Neuron (in vitro differentiated cells): ENCODE results near the gene FSTL5.
A peak's percentile ranks its signal among the peaks of the same experiment; 100 is the strongest.
"Not testable (repeated sequence)": the region's sequence is repeated elsewhere in the genome, so short reads cannot be mapped to it uniquely, and the experiment has no call there.

Source experiments
- H2AFZ ChIP-seq: one replicate; pipeline ENCODE4 v1.6.1; 2013; ENCODE audit warnings: low read depth, mild to moderate bottlenecking, inconsistent platforms, low read length, moderate library complexity
- H3K27me3 ChIP-seq: one replicate; pipeline ENCODE4 v1.6.1; 2013; ENCODE audit warnings: low read length; ENCODE audit not compliant: insufficient read depth
- H3K36me3 ChIP-seq: one replicate; pipeline ENCODE4 v1.6.1; 2013; ENCODE audit warnings: low read length; ENCODE audit not compliant: insufficient read depth
- H3K4me1 ChIP-seq: one replicate; pipeline ENCODE4 v1.6.1; 2013; ENCODE audit warnings: low read length; ENCODE audit not compliant: insufficient read depth
- H3K4me3 ChIP-seq: 2 replicates; pipeline ENCODE4 v1.5.1; 2013; ENCODE audit warnings: mild to moderate bottlenecking, low read length, moderate library complexity
- H3K9me3 ChIP-seq: one replicate; pipeline ENCODE4 v1.6.1; 2013; ENCODE audit warnings: low read length

The FSTL5 gene

GRCh38 chr4:161767116-161767515, 396.7 kb downstream of the FSTL5 start:
- H3K4me3 ChIP-seq: no peak overlapping the region
- no peaks in the 10 kb centered on the region for H3K36me3 ChIP-seq

DNA sequence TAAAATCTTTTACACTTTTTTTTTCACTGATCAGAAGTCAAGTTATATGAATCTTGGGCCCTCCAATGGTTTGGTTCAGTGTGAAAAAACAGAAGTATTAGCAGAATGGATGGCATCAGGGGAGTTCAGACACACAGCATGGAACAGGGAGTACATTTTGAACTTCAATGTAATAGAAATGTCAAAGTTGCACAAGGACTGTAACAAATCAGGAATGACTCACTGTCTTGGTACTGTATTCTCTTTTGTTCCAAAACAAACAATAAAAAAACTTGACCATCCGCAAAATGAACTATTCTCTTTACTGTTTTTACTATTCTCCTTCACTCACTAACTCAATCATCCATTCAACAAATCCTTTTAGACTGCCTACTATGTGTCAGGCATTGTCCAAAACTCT, 401.0 kb downstream of the FSTL5 start:
- Histone ChIP-seq H3K36me3 (no peaks in the 10 kb centered on the region), H2AFZ (no peak overlapping the region), H3K4me3 (no peak overlapping the region), H3K9me3 (no peaks in the 10 kb centered on the region), H3K4me1 (no peaks in the 10 kb centered on the region), H3K27me3 (no peaks in the 10 kb centered on the region)

More at GRCh38 chr4:161767116-161767515, 396.7 kb downstream of the FSTL5 start:
- Histone ChIP-seq H3K4me1 (no peaks in the 10 kb centered on the region), H2AFZ (no peak overlapping the region), H3K9me3 (no peaks in the 10 kb centered on the region), H3K27me3 (no peaks in the 10 kb centered on the region)

DNA sequence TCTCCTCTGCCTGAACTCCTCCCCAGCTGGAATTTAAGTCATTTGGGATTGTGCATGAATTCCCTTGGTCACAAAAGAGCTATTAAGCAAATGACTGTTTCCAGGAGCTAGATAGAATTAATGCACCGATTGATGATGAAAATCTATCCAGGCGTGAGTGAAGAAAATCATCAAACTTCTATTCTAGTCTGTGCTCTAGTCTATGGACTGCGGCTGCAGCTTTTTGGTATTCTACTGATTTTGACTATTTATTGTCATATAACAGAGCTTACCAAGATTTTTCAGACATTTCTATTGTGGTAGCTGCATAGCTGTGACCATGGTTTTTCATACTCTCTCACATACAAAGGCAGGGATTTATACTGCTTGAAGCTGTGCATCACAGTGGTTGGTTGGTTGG, 403.8 kb downstream of the FSTL5 start:
- Histone ChIP-seq H3K4me1 (no peaks in the 10 kb centered on the region), H3K9me3 (no peaks in the 10 kb centered on the region), H3K27me3 (no peaks in the 10 kb centered on the region), H3K36me3 (no peaks in the 10 kb centered on the region), H3K4me3 (no peak overlapping the region), H2AFZ (no peak overlapping the region)

GRCh38 chr4:161758412-161758811, 405.4 kb downstream of the FSTL5 start:
- H3K4me3 ChIP-seq, H3K27me3 ChIP-seq, H3K36me3 ChIP-seq, H2AFZ ChIP-seq, H3K9me3 ChIP-seq, H3K4me1 ChIP-seq: not testable (repeated sequence)

- Histone ChIP-seq H3K36me3 (no peaks in the 10 kb centered on the region), H3K4me3 (no peak overlapping the region), H3K9me3 (no peaks in the 10 kb centered on the region), H2AFZ (no peak overlapping the region), H3K27me3 (no peaks in the 10 kb centered on the region), H3K4me1 (no peaks in the 10 kb centered on the region)
Measured at GRCh38 chr4:161728929-161729328, 434.9 kb downstream of the FSTL5 start.

DNA sequence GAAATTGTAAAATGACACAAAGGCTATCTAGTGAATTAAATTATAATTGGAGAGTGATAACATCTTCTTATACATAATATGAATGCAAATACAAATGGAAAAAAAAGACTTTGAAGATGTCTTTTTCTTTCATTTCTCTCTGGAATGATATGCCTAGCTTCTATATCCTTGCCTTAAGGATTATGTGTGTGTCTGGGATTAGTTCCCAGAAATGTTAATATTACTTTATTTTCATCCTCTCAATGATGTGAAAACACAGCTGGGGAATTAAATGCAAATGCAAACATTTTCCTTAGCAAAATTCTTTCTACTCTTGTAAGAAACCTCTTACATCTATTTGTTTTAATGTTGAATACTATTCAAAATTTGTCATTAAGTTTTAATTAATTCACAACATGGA, 441.9 kb downstream of the FSTL5 start:
- H3K36me3 ChIP-seq: no peaks in the 10 kb centered on the region
- no peak overlapping the region for H3K4me3 ChIP-seq
- no peaks in the 10 kb centered on the region for H3K9me3 ChIP-seq
- H2AFZ ChIP-seq: no peak overlapping the region
- H3K27me3 ChIP-seq: no peaks in the 10 kb centered on the region
- H3K4me1 ChIP-seq: no peaks in the 10 kb centered on the region

DNA sequence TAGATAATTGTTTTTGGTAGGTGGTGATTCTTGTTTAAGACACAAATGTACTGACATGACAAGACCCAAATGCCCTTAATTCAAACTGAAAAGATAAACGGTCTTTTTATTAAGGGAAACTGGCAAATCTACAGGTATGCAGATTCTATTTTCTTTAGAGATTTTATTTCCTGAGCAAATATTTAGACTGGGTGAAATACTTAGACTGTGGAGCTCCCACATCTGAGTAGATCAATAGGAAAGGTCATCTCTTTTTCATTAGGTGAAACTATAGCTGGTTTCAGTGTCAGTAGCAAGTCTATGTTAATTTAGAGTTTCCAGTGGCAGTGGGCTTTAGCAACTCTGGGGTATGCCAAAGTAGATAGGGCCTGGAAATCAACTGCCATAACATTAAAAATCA, 446.7 kb downstream of the FSTL5 start:
- Histone ChIP-seq H3K27me3 (no peaks in the 10 kb centered on the region), H3K4me1 (peaks cover 15% of the 10 kb centered on the region), H3K36me3 (no peaks in the 10 kb centered on the region), H2AFZ (no peak overlapping the region), H3K4me3 (no peak overlapping the region), H3K9me3 (no peaks in the 10 kb centered on the region)

DNA sequence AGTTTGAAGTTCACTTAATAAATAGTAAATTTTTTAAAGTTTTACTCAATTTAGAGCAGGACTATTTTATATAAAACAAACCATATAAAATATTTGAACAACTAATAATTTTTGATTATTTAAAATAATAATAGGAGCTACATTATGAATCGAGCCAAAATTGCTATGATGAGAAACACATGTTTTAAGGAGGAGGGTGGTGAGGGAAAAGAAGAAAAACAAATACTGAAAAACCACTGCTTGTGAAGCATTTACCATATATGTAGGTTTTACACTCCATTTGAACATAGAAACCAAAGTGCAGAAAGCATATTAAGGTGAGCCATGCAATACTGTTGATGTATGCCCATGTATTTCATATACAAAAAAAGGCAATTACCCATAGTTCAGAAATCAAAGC, 448.9 kb downstream of the FSTL5 start:
- Histone ChIP-seq H3K36me3 (no peaks in the 10 kb centered on the region), H3K4me1 (peaks cover 15% of the 10 kb centered on the region), H2AFZ (no peak overlapping the region), H3K4me3 (no peak overlapping the region), H3K9me3 (no peaks in the 10 kb centered on the region), H3K27me3 (no peaks in the 10 kb centered on the region)

DNA sequence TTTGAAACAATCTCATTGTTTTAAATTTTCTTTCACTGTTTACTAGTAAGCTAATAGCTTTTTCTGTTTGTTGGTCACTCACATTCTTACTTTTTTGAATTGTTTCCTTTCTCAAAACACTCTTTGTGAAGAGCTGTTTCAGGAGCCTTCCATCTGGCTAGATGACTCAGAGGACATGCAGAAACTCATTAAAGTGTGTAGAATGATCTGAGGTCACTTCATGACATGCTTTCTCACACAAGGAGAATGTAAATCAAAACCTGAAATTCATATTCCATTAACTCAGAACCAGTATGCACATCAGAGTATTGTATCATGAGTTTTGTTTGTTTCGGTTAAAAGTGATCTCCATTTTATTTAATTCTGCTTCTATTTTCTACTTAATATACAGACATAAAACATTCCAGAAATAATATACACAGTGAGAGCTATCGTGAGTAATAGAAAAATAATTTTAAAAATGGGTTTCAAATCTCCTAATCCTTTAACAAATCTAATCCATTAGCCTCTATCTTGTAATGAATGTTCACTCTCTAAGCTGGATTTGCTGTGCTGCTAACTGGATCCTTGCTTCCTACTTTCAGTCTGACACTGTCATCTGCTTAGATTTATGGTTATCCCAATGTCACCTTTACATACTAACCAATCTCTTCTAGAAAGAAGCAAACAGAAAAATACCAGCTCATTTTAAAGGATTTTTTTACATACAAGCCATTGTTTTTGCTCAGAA, 449.6 kb downstream of the FSTL5 start:
- Histone ChIP-seq H3K4me1 (peaks cover 15% of the 10 kb centered on the region), H3K4me3 (no peak overlapping the region), H3K27me3 (no peaks in the 10 kb centered on the region), H2AFZ (peak overlapping the region; percentile 26), H3K36me3 (no peaks in the 10 kb centered on the region), H3K9me3 (no peaks in the 10 kb centered on the region)

DNA sequence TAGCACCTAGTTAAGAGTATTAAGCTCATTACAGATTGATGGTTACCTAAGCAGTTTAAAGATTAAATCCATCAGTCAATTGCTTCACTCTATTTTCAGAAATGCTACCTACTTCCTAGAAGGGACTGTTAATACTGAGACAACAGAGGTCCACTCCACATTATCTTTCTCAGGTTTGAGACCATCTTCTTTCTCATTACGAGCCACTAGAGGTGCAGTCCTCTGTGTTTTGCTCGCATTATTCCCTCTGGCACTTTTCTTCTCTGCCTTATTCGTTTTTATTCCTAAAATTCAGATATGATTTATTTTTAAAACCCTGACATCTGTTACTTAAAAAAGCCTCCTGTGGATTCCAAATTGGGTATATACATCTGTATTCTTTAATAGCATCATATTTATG, 459.1 kb downstream of the FSTL5 start:
- Histone ChIP-seq H3K4me3 (no peak overlapping the region), H3K36me3 (no peaks in the 10 kb centered on the region)

GRCh38 chr4:161704040-161704439, 459.8 kb downstream of the FSTL5 start:
- H3K36me3 ChIP-seq: no peaks in the 10 kb centered on the region
- H3K4me3 ChIP-seq: no peak overlapping the region
- H3K4me1 ChIP-seq: no peaks in the 10 kb centered on the region
- no peaks in the 10 kb centered on the region for H3K9me3 ChIP-seq
- no peaks in the 10 kb centered on the region for H3K27me3 ChIP-seq
- no peak overlapping the region for H2AFZ ChIP-seq

More for the DNA sequence above, 459.1 kb downstream of the FSTL5 start:
- H3K4me1 ChIP-seq: no peaks in the 10 kb centered on the region
- H3K27me3 ChIP-seq: no peaks in the 10 kb centered on the region
- H2AFZ ChIP-seq: no peak overlapping the region
- no peaks in the 10 kb centered on the region for H3K9me3 ChIP-seq

DNA sequence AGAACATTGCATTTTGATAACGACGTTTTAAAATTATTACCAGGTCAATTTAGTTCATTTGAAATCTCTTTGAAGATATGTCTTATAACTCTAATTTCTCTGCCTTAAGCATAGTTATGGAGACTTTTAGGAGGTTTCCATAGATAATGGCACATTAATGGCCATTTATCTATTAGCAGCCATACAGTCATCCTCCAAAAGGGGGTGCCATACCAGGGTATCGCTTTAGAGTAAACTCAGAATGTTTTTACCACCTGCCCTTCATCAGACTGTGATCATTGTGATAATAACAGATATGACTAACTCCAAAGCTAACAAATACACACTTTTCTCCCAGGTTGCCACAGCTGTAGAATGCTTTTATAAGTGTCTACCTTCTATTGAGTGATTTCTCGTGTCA, 461.5 kb downstream of the FSTL5 start:
- Histone ChIP-seq H3K27me3 (no peaks in the 10 kb centered on the region), H3K9me3 (no peaks in the 10 kb centered on the region), H3K36me3 (no peaks in the 10 kb centered on the region), H3K4me3 (no peak overlapping the region), H2AFZ (no peak overlapping the region), H3K4me1 (no peaks in the 10 kb centered on the region)

- Histone ChIP-seq H3K4me3 (no peak overlapping the region), H3K36me3 (no peaks in the 10 kb centered on the region), H3K27me3 (no peaks in the 10 kb centered on the region), H3K4me1 (no peaks in the 10 kb centered on the region), H2AFZ (no peak overlapping the region), H3K9me3 (no peaks in the 10 kb centered on the region)
Measured at GRCh38 chr4:161696944-161697343, 466.9 kb downstream of the FSTL5 start.

DNA sequence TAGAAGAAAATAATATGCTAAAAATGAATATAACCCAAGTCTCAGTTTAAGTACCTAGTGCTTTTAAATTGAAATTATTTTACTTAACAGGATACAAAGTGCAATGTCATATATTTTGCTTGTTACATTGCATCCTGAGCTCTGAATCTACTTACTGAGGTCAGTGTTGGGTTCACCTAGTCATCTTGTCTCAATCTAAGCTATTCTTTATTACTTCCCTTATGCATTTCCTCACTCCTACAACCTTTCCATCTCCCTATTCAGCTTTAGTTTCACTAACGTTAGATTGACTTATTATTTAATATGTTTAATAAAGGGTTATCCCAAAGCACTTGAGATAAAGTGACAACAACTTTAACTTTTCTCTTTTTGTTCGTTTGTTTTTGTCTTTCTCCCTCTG, 483.7 kb downstream of the FSTL5 start:
- H3K4me3 ChIP-seq: no peak overlapping the region
- H3K36me3 ChIP-seq: no peaks in the 10 kb centered on the region
- H3K9me3 ChIP-seq: no peaks in the 10 kb centered on the region
- H2AFZ ChIP-seq: no peak overlapping the region
- no peaks in the 10 kb centered on the region for H3K4me1 ChIP-seq
- H3K27me3 ChIP-seq: no peaks in the 10 kb centered on the region
